HepG2 (cell line): ENCODE data around the gene FZD7. TPM values are rescaled to one million over a fixed set of nuclear protein-coding genes. Genes with fewer than 3 reads are reported as not detected.

ENCODE experiments used
- ATAC-seq: fragments of 200-7000 bp; cut with Tn5 transposase; 3 replicates; pipeline ENCODE4 v1.9.1; 2020; ENCODE audit warnings: mild to moderate bottlenecking, moderate library complexity
- BruUV-seq: library from RNA; stranded (reverse); fragments of 400-500 nt; replicated peaks from 2 replicates; lab custom pipeline; 2021; lab: Mats Ljungman, UMichigan
- CTCF ChIA-PET: fragments of 300-600 bp; formaldehyde crosslinking; extraction: SDS; loops from one replicate; lab custom pipeline; 2021; ENCODE audit warnings: low total read pairs, inconsistent platforms, low intra/inter-chr PET ratio; lab: Yijun Ruan, JAX
- POLR2A ChIA-PET: fragments of 350-600 bp; sonication (Branson Sonifier 250); formaldehyde crosslinking; loops from one replicate; lab custom pipeline; 2020; ENCODE audit warnings: antibody characterized with exemption, inconsistent platforms; lab: Yijun Ruan, JAX
- DNase-seq: peaks from one replicate; pipeline ENCODE4 v3.0.0-alpha.2; 2015; ENCODE audit warnings: low spot score
- FAIRE-seq: peaks from 3 replicates; lab custom pipeline; 2011; peaks lifted over from hg19 to GRCh38; lab: Jason Lieb, UNC
- H2AFZ ChIP-seq: one replicate; pipeline ENCODE4 v1.6.1; 2011; ENCODE audit warnings: low read length, inconsistent platforms
- H3K27ac ChIP-seq: fragments of 300-600 bp; 3 replicates; pipeline ENCODE4 v1.8.0; 2011; ENCODE audit warnings: mixed run types, mild to moderate bottlenecking, mixed read lengths, low read length, inconsistent platforms; ENCODE audit not compliant: insufficient read depth; ENCODE audit errors: extremely low read length
- H3K27me3 ChIP-seq, 2 experiments: fragments of 200-600 bp in 1 of 2; 2 replicates in 1 of 2; 3 replicates in 1 of 2; pipeline versions ENCODE4 v1.6.0 to v1.8.0; 2011; ENCODE audit warnings: low read length in 2 of 2, mild to moderate bottlenecking in 2 of 2, moderate library complexity in 2 of 2, inconsistent platforms in 1 of 2; ENCODE audit not compliant: insufficient read depth in 2 of 2, control insufficient read depth in 1 of 2
- H3K36me3 ChIP-seq, 2 experiments: fragments of 200-600 bp in 1 of 2; replicated peaks in 1 of 2; 2 replicates in 1 of 2; 3 replicates in 1 of 2; pipeline versions ENCODE4 v1.5.1 to v1.8.0; 2011; ENCODE audit warnings: low read length in 2 of 2, inconsistent platforms in 1 of 2; ENCODE audit not compliant: insufficient read depth in 2 of 2, control insufficient read depth in 1 of 2
- H3K4me1 ChIP-seq: 2 replicates; pipeline ENCODE4 v1.5.1; 2012; ENCODE audit warnings: low read length, inconsistent platforms; ENCODE audit not compliant: insufficient read depth
- H3K4me2 ChIP-seq: 2 replicates; pipeline ENCODE4 v1.6.0; 2011; ENCODE audit warnings: low read depth, low read length, inconsistent platforms
- H3K4me3 ChIP-seq, 3 experiments: fragments of 200-600 bp in 1 of 3; sonication (generic), shearing (Covaris generic) in 1 of 3; replicated peaks in 1 of 3; 2 replicates each; pipeline ENCODE4 v1.5.1; 2011 to 2016; ENCODE audit warnings: low read length in 3 of 3, inconsistent platforms in 2 of 3, low read depth in 2 of 3, mild to moderate bottlenecking in 2 of 3, control low read depth in 1 of 3, mixed read lengths in 1 of 3; ENCODE audit not compliant: insufficient read depth in 1 of 3
- H3K79me2 ChIP-seq: one replicate; pipeline ENCODE4 v1.6.1; 2011; ENCODE audit warnings: low read length, inconsistent platforms; ENCODE audit not compliant: insufficient read depth
- H3K9ac ChIP-seq: 2 replicates; pipeline ENCODE4 v1.6.0; 2011; ENCODE audit warnings: mild to moderate bottlenecking, low read depth, low read length, inconsistent platforms; ENCODE audit not compliant: insufficient read depth
- H3K9me3 ChIP-seq: 2 replicates; pipeline ENCODE4 v1.5.1; 2012; ENCODE audit warnings: mild to moderate bottlenecking, low read length
- H4K20me1 ChIP-seq: 2 replicates; pipeline ENCODE4 v1.6.0; 2011; ENCODE audit warnings: inconsistent platforms, mild to moderate bottlenecking, low read length, moderate library complexity; ENCODE audit not compliant: insufficient read depth
- CBX1 ChIP-seq: IDR thresholded peaks from one replicate; pipeline ENCODE4 v1.6.1; 2016; ENCODE audit warnings: antibody characterized with exemption, low read depth
- CREM ChIP-seq, 2 experiments: sonication (generic) in 1 of 2; formaldehyde crosslinking in 1 of 2; IDR thresholded peaks; 2 replicates each; pipeline versions ENCODE4 v1.4.0 to v1.6.1; 2016 to 2020; ENCODE audit warnings: antibody characterized with exemption in 1 of 2, mild to moderate bottlenecking in 1 of 2, missing genetic modification reagents in 1 of 2
- E2F2 ChIP-seq: sonication (generic); formaldehyde crosslinking; IDR thresholded peaks from 2 replicates; pipeline ENCODE4 v1.4.0; 2020; ENCODE audit warnings: missing genetic modification reagents, borderline replicate concordance
- GATA4 ChIP-seq: sonication (generic); IDR thresholded peaks from 2 replicates; pipeline ENCODE4 v1.6.1; 2016; ENCODE audit warnings: antibody characterized with exemption, low read depth, borderline replicate concordance
- KLF15 ChIP-seq: sonication (generic); formaldehyde crosslinking; IDR thresholded peaks from 2 replicates; pipeline ENCODE4 v1.8.1; 2023; ENCODE audit warnings: borderline replicate concordance, mild to moderate bottlenecking, inconsistent platforms, missing genetic modification reagents, mixed read lengths
- NCOR1 ChIP-seq: fragments of 200-600 bp; sonication (generic); IDR thresholded peaks from 2 replicates; pipeline ENCODE4 v1.7.0; 2017; ENCODE audit warnings: antibody characterized with exemption, low read length, borderline replicate concordance
- RCOR2 ChIP-seq: IDR thresholded peaks from 2 replicates; pipeline ENCODE4 v1.6.1; 2016; ENCODE audit warnings: missing biosample characterization, missing genetic modification reagents
- RFX5 ChIP-seq: IDR thresholded peaks from 2 replicates; pipeline ENCODE4 v1.6.1; 2011; ENCODE audit warnings: low read depth, low read length, improper control_type of control experiment
- ZFP36 ChIP-seq: fragments of 150-350 bp; IDR thresholded peaks from 2 replicates; pipeline ENCODE4 v1.6.1; 2018; ENCODE audit warnings: borderline replicate concordance, low read length, low read depth; ENCODE audit not compliant: partially characterized antibody
- ZFX ChIP-seq: sonication (generic); formaldehyde crosslinking; IDR thresholded peaks from 2 replicates; pipeline ENCODE4 v1.4.0; 2020; ENCODE audit warnings: mild to moderate bottlenecking, low read depth, missing genetic modification reagents, moderate library complexity
- ZNF460 ChIP-seq: sonication (generic); formaldehyde crosslinking; IDR thresholded peaks from 2 replicates; pipeline ENCODE4 v1.5.1; 2020; ENCODE audit warnings: missing genetic modification reagents, mild to moderate bottlenecking, borderline replicate concordance
- ZNF547 ChIP-seq: sonication (generic); formaldehyde crosslinking; IDR thresholded peaks from 2 replicates; pipeline ENCODE4 v1.5.1; 2020; ENCODE audit warnings: mild to moderate bottlenecking, missing genetic modification reagents
- WGBS: methylation state at CpG from one replicate; pipeline ENCODE4 v1.1.6; 2017; ENCODE audit warnings: low lambda C conversion rate; 5-methylcytosine and 5-hydroxymethylcytosine counted together
- in situ Hi-C: cut with HindIII; loops from 2 replicates; pipeline ENCODE4 v1.10.0; 2017; ENCODE audit warnings: low pct_unique_long_range_greater_than_20kb; ENCODE audit not compliant: extremely low pct_ligation_motif_present
- intact Hi-C: fragments of 100-400 bp; cut with micrococcal nuclease; formaldehyde crosslinking; loops from one replicate; pipeline ENCODE4 v1.10.0; 2022; ENCODE audit not compliant: unreplicated experiment
- polyA plus RNA-seq, 8 experiments: library from polyadenylated mRNA; depleted of rRNA in 3 of 8; stranded (reverse) in 7 of 8; unstranded in 1 of 8; fragments of >200 nt; fragmentation: Illumina TruSeq in 4 of 8; extraction: Trizol in 4 of 8; gene quantifications; 2 replicates each; pipeline versions ENCODE4 v1.2.1 to v1.2.3, GENCODE V29; 2011 to 2016; ENCODE audit warnings: low read depth in 4 of 8, missing spikeins in 1 of 8, mixed read lengths in 1 of 8; ENCODE audit not compliant: insufficient read depth in 1 of 8
- total RNA-seq, 5 experiments: library from RNA; depleted of rRNA; stranded (reverse); fragments of >200 nt; fragmentation: Illumina TruSeq; extraction: Trizol; gene quantifications; 2 replicates each; pipeline ENCODE4 v1.2.3, GENCODE V29; 2016; ENCODE audit warnings: low read depth in 1 of 5
- TF ChIP-seq, protein P1 (sequence below): sonication (generic); formaldehyde crosslinking; IDR thresholded peaks from 2 replicates; pipeline ENCODE4 v1.8.0; 2022; ENCODE audit warnings: missing genetic modification reagents, low read depth, mild to moderate bottlenecking, borderline replicate concordance
- TF ChIP-seq, protein P2 (sequence below): sonication (generic); formaldehyde crosslinking; IDR thresholded peaks from 2 replicates; pipeline ENCODE4 v1.8.0; 2023; ENCODE audit warnings: mild to moderate bottlenecking, missing genetic modification reagents
- TF ChIP-seq, protein P3 (sequence below): sonication (generic); formaldehyde crosslinking; IDR thresholded peaks from 2 replicates; pipeline ENCODE4 v1.4.0; 2020; ENCODE audit warnings: low read depth, mild to moderate bottlenecking, missing genetic modification reagents
- TF ChIP-seq, protein P4 (sequence below): sonication (generic); formaldehyde crosslinking; IDR thresholded peaks from 2 replicates; pipeline ENCODE4 v1.4.0; 2020; ENCODE audit warnings: missing genetic modification reagents

The FZD7 gene
- total and polyA plus RNA-seq, 2 of the 13 experiments (the other 11 are each of a cell fraction or from before 2014, with no cell fraction given) = 0.13 to 0.38 TPM

GRCh38 chr2:201992960-201993359, 40.7 kb upstream of the FZD7 start:
- Histone ChIP-seq H2AFZ (no peak overlapping the region), H4K20me1 (no peaks in the 10 kb centered on the region), H3K9me3 (no peaks in the 10 kb centered on the region), H3K79me2 (no peaks in the 10 kb centered on the region), H3K27ac (no peak overlapping the region), H3K9ac (no peak overlapping the region), H3K4me2 (no peak overlapping the region), H3K27me3 (no peaks in the 10 kb centered on the region; a peak in 1 of 5 replicates), H3K36me3 (no peaks in the 10 kb centered on the region), H3K4me1 (no peaks in the 10 kb centered on the region), H3K4me3 (no peak overlapping the region)
- ATAC-seq (no peak; the same call in 2 of the 3 replicates), DNase-seq (no peak), FAIRE-seq (no peak)
- in situ Hi-C loops = no loop called here
- POLR2A ChIA-PET = no interaction called here
- CTCF ChIA-PET = no interaction called here
- intact Hi-C loops = no loop called here
- WGBS = 48% methylated on average over 4 of the region's 4 CpGs
- TF ChIP-seq ZFX (CRISPR knock-in tag) = no peak
- TF ChIP-seq NCOR1 = no peak
- TF ChIP-seq, protein P1, sequence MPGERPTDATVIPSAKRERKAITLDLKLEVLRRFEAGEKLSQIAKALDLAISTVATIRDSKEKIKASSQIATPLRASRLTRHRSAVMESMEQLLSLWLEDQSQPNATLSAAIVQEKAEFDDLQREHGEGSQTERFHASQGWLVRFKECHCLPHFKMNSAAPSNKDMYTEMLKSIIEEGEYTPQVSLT (CRISPR knock-in tag) = no peak
- TF ChIP-seq, protein P2, sequence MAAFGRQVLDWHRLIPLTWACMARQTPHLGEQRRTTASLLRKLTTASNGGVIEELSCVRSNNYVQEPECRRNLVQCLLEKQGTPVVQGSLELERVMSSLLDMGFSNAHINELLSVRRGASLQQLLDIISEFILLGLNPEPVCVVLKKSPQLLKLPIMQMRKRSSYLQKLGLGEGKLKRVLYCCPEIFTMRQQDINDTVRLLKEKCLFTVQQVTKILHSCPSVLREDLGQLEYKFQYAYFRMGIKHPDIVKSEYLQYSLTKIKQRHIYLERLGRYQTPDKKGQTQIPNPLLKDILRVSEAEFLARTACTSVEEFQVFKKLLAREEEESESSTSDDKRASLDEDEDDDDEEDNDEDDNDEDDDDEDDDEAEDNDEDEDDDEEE (CRISPR knock-in tag) = no peak
- TF ChIP-seq KLF15 (CRISPR knock-in tag) = no peak
- TF ChIP-seq CBX1 = no peak
- no peak for TF ChIP-seq ZNF460 (CRISPR knock-in tag)
- TF ChIP-seq ZNF547 (CRISPR knock-in tag) = no peak
- TF ChIP-seq RFX5 = no peak
- TF ChIP-seq, protein P3, sequence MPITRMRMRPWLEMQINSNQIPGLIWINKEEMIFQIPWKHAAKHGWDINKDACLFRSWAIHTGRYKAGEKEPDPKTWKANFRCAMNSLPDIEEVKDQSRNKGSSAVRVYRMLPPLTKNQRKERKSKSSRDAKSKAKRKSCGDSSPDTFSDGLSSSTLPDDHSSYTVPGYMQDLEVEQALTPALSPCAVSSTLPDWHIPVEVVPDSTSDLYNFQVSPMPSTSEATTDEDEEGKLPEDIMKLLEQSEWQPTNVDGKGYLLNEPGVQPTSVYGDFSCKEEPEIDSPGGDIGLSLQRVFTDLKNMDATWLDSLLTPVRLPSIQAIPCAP (CRISPR knock-in tag) = no peak
- no peak for TF ChIP-seq RCOR2 (CRISPR knock-in tag)
- TF ChIP-seq ZFP36 = no peak
- TF ChIP-seq GATA4 = no peak
- TF ChIP-seq E2F2 (CRISPR knock-in tag) = no peak
- no peak for TF ChIP-seq CREM (IDR thresholded peaks at IDR 0.05)
- no peak for TF ChIP-seq CREM (CRISPR knock-in tag; IDR thresholded peaks at IDR 0.05)
- TF ChIP-seq, protein P4, sequence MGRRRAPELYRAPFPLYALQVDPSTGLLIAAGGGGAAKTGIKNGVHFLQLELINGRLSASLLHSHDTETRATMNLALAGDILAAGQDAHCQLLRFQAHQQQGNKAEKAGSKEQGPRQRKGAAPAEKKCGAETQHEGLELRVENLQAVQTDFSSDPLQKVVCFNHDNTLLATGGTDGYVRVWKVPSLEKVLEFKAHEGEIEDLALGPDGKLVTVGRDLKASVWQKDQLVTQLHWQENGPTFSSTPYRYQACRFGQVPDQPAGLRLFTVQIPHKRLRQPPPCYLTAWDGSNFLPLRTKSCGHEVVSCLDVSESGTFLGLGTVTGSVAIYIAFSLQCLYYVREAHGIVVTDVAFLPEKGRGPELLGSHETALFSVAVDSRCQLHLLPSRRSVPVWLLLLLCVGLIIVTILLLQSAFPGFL (CRISPR knock-in tag) = no peak
- BruUV-seq = no TSS peak
